Measurements from ENCODE around the gene TMEM255B. TPM values are rescaled to one million over a fixed set of nuclear protein-coding genes. Genes with fewer than 3 reads are reported as not detected.

The TMEM255B gene
- total RNA-seq, 1 experiment from 2014 or later = 0.86 TPM

GRCh38 chr13:113846636-113847318 lies 87.8 kb downstream of the TMEM255B start:
- Histone ChIP-seq H3K27ac (ENCODE audit: low read length) (no peak overlapping the region), H4K20me1 (ENCODE audit: insufficient read depth, low read depth, low read length) (peaks cover 13% of the 10 kb centered on the region; the same call in 1 of the 2 replicates), H2AFZ (ENCODE audit: low read length) (no peak overlapping the region), H3K36me3 (ENCODE audit: insufficient read depth, low read length) (no peaks in the 10 kb centered on the region), H3K9me3 (ENCODE audit: low read length) (no peaks in the 10 kb centered on the region), H3K9ac (ENCODE audit: low read length) (no peak overlapping the region), H3K9me2 (replicated peaks; ENCODE audit: insufficient read depth, low read length) (no peaks in the 10 kb centered on the region), H3K4me1 (ENCODE audit: low read length) (no peaks in the 10 kb centered on the region), H3K4me2 (ENCODE audit: low read depth, low read length, poor library complexity, severe bottlenecking) (no peak overlapping the region), H3K27me3 (ENCODE audit: low read length) (no peaks in the 10 kb centered on the region; the same call in 1 of the 2 replicates), H3K4me3 (ENCODE audit: low read length) (no peak overlapping the region), H3K79me2 (ENCODE audit: low read length) (no peaks in the 10 kb centered on the region)
- no peak for DNase-seq

- H3K79me2 ChIP-seq (ENCODE audit: low read length) = no peaks in the 10 kb centered on the region
- DNase-seq = no peak
Measured at GRCh38 chr13:113848020-113848419, 89.0 kb downstream of the TMEM255B start.

DNA sequence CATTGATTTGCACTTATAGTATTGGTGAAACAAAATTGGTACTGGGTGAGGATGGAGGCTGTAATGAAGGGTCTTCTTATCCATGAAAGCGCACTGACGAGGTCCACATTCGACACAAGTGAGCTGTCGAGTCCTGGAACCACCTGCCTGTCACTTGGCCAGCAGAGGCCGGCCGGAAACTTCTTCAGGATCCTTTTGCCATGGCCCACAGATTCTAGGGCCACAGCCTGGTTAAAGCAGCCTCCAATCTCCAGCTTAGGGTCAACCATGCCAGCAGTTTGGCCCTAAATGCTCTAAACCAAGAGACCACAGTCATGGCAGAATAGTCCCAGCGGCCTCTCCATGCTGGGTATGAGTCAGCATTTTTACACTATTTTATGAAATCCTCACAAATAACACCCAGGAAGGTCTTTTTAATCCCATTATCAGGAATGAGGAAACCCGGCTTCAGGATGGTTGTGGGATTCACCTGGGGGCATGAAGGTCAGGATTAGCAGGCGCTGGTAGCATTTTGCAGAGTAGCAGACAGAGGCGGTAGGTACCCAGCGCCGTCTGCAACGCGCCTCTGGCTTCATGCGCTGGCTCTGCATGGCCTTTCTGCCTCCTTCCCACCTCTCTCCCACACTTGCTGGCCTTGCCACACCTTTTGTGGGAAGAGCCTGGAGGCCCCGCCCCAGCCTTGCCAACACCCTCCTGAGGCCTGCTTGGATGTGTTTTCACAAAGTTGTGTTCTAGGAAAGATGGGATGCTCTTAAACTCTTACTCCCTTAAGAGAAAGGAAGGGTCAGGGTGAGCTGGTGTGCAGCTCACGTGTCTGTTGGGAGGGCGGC lies 89.6 kb downstream of the TMEM255B start:
- no peak overlapping the region for H3K9ac ChIP-seq (ENCODE audit: low read length)
- no peaks in the 10 kb centered on the region for H3K9me3 ChIP-seq (ENCODE audit: low read length)

More at GRCh38 chr13:113848020-113848419, 89.0 kb downstream of the TMEM255B start:
- no peak overlapping the region for H2AFZ ChIP-seq (ENCODE audit: low read length)
- H3K9ac ChIP-seq (ENCODE audit: low read length) = no peak overlapping the region
- no peaks in the 10 kb centered on the region for H3K4me1 ChIP-seq (ENCODE audit: low read length)
- H4K20me1 ChIP-seq (ENCODE audit: insufficient read depth, low read depth, low read length) = peaks cover 8% of the 10 kb centered on the region; the same call in 1 of the 2 replicates
- no peaks in the 10 kb centered on the region; the same call in 1 of the 2 replicates for H3K27me3 ChIP-seq (ENCODE audit: low read length)
- no peak overlapping the region for H3K27ac ChIP-seq (ENCODE audit: low read length)
- no peaks in the 10 kb centered on the region for H3K36me3 ChIP-seq (ENCODE audit: insufficient read depth, low read length)
- H3K4me2 ChIP-seq (ENCODE audit: low read depth, low read length, poor library complexity, severe bottlenecking) = no peak overlapping the region
- no peaks in the 10 kb centered on the region for H3K9me2 ChIP-seq (replicated peaks; ENCODE audit: insufficient read depth, low read length)
- H3K4me3 ChIP-seq (ENCODE audit: low read length) = no peak overlapping the region
- H3K9me3 ChIP-seq (ENCODE audit: low read length) = no peaks in the 10 kb centered on the region

DNA sequence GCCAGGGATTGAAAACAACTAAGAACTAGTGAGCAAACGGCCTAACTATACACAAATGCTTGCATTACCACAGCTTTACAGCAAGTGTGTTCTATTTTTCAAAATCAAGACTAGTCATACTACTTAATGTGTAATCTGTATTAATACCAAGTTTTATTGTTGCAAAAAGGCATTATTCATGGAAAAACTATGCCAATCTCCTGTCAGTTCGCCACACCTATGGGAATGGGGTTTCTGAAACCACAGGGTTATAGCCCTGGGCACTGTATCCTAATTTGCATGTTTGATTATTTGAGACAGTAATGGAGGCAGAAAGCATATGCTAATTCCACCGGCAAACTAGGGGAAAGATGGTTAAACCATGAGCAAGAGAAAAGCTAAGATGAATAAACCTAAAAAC lies 90.5 kb downstream of the TMEM255B start:
- no peak overlapping the region for H3K27ac ChIP-seq (ENCODE audit: low read length)
- H3K4me2 ChIP-seq (ENCODE audit: low read depth, low read length, poor library complexity, severe bottlenecking) = no peak overlapping the region
- H3K79me2 ChIP-seq (ENCODE audit: low read length) = no peaks in the 10 kb centered on the region
- no peaks in the 10 kb centered on the region for H3K9me2 ChIP-seq (replicated peaks; ENCODE audit: insufficient read depth, low read length)
- DNase-seq = no peak
- no peaks in the 10 kb centered on the region for H3K9me3 ChIP-seq (ENCODE audit: low read length)
- H2AFZ ChIP-seq (ENCODE audit: low read length) = no peak overlapping the region
- H3K4me3 ChIP-seq (ENCODE audit: low read length) = no peak overlapping the region
- no peaks in the 10 kb centered on the region for H3K4me1 ChIP-seq (ENCODE audit: low read length)
- 0 out of 2 replicates have a peak, but pooled peaks cover 3% of the 10 kb centered on the region for H4K20me1 ChIP-seq (ENCODE audit: insufficient read depth, low read depth, low read length)
- no peak overlapping the region for H3K9ac ChIP-seq (ENCODE audit: low read length)
- no peaks in the 10 kb centered on the region; the same call in 1 of the 2 replicates for H3K27me3 ChIP-seq (ENCODE audit: low read length)
- H3K36me3 ChIP-seq (ENCODE audit: insufficient read depth, low read length) = no peaks in the 10 kb centered on the region

More for the DNA sequence above, 89.6 kb downstream of the TMEM255B start:
- no peaks in the 10 kb centered on the region for H3K4me1 ChIP-seq (ENCODE audit: low read length)
- H3K79me2 ChIP-seq (ENCODE audit: low read length) = no peaks in the 10 kb centered on the region
- H3K27me3 ChIP-seq (ENCODE audit: low read length) = no peaks in the 10 kb centered on the region; the same call in 1 of the 2 replicates
- no peak for DNase-seq
- H3K9me2 ChIP-seq (replicated peaks; ENCODE audit: insufficient read depth, low read length) = no peaks in the 10 kb centered on the region
- H2AFZ ChIP-seq (ENCODE audit: low read length) = no peak overlapping the region
- no peaks in the 10 kb centered on the region for H3K36me3 ChIP-seq (ENCODE audit: insufficient read depth, low read length)
- H3K27ac ChIP-seq (ENCODE audit: low read length) = no peak overlapping the region
- H4K20me1 ChIP-seq (ENCODE audit: insufficient read depth, low read depth, low read length) = peaks cover 7% of the 10 kb centered on the region; the same call in 1 of the 2 replicates
- H3K4me2 ChIP-seq (ENCODE audit: low read depth, low read length, poor library complexity, severe bottlenecking) = no peak overlapping the region
- H3K4me3 ChIP-seq (ENCODE audit: low read length) = no peak overlapping the region

DNA sequence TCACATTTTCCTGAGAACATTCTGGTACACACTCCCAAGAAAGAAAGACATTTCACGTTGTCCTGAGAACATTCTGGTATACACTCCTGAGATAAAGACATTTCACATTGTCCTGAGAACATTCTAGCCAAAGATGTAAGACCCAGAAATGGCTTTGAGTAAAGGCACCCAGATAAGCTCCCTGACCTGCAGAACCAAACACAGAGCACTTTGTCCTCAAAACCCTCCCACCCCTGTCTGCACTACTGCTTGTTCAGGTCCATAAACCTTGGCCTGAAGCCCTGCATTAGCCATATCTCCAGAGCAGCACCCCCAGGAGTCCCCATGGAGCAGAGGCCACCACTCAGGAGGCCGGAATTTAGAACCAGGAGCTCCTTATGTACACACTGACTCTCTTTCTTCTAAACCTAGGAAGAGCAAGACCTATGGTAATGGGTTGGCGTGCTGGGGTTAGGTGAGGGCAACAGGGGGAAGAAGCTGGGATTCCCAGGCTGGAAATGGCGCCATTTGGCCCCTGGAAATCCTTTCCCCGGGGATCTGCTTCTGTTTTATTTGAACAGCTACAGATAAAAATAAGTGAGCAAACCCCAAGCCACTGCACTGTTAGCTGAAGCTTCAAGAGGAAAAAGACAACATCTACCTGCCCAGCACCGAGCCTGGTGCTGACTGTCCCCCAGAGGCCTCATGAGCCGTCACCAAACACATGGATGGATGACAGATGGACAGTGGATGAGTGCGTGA lies 91.1 kb downstream of the TMEM255B start:
- H3K9ac ChIP-seq (ENCODE audit: low read length) = no peak overlapping the region
- no peaks in the 10 kb centered on the region for H3K36me3 ChIP-seq (ENCODE audit: insufficient read depth, low read length)
- H2AFZ ChIP-seq (ENCODE audit: low read length) = no peak overlapping the region
- no peaks in the 10 kb centered on the region for H3K79me2 ChIP-seq (ENCODE audit: low read length)
- no peak for DNase-seq
- H3K4me3 ChIP-seq (ENCODE audit: low read length) = no peak overlapping the region
- no peak overlapping the region for H3K27ac ChIP-seq (ENCODE audit: low read length)
- H3K9me3 ChIP-seq (ENCODE audit: low read length) = no peaks in the 10 kb centered on the region
- no peaks in the 10 kb centered on the region; the same call in 1 of the 2 replicates for H3K27me3 ChIP-seq (ENCODE audit: low read length)
- H3K9me2 ChIP-seq (replicated peaks; ENCODE audit: insufficient read depth, low read length) = no peaks in the 10 kb centered on the region
- no peak overlapping the region for H3K4me2 ChIP-seq (ENCODE audit: low read depth, low read length, poor library complexity, severe bottlenecking)
- 0 out of 2 replicates have a peak, but pooled peaks cover 3% of the 10 kb centered on the region for H4K20me1 ChIP-seq (ENCODE audit: insufficient read depth, low read depth, low read length)
- H3K4me1 ChIP-seq (ENCODE audit: low read length) = no peaks in the 10 kb centered on the region

DNA sequence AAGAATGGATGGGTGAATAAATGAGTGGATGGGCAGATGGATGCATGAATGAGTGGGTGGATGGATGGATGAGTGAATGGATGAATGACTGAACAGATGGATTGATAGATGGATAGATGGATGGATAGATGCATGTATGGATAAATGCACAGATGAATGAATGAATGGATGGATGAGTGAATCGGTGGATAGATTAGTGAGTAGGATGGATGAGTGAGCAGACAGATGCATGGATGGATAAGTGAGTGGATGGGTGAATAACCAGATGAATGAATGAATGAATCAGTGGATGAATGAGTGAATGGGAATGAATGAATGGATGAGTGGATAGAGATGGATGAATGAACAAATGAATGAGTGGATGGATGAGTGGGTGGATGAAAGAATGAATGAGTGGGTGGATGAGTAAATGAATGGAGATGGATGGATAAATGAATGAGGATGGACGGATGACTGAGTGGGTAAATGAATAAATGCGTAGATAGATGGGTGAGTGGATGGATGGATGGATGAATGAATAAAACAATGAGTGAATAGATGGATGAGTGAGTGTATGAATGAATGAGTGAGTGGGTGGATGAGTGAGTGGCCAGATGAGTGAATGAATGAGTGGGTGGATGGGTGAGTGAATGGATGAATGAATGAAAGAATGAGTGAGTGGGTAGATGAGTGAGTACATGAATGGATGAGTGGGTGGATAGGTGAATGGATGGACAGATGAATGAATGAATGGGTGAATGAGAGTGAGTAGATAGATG lies 91.9 kb downstream of the TMEM255B start:
- Histone ChIP-seq H3K9me2 (replicated peaks; ENCODE audit: insufficient read depth, low read length) (no peaks in the 10 kb centered on the region), H3K4me1 (ENCODE audit: low read length) (no peaks in the 10 kb centered on the region), H3K9me3 (ENCODE audit: low read length) (no peaks in the 10 kb centered on the region), H3K4me3 (ENCODE audit: low read length) (no peak overlapping the region), H3K36me3 (ENCODE audit: insufficient read depth, low read length) (no peaks in the 10 kb centered on the region), H2AFZ (ENCODE audit: low read length) (no peak overlapping the region), H3K27ac (ENCODE audit: low read length) (no peak overlapping the region), H3K79me2 (ENCODE audit: low read length) (no peaks in the 10 kb centered on the region), H3K9ac (ENCODE audit: low read length) (no peak overlapping the region), H3K4me2 (ENCODE audit: low read depth, low read length, poor library complexity, severe bottlenecking) (no peak overlapping the region), H4K20me1 (ENCODE audit: insufficient read depth, low read depth, low read length) (0 out of 2 replicates have a peak, but pooled peaks cover 3% of the 10 kb centered on the region), H3K27me3 (ENCODE audit: low read length) (no peaks in the 10 kb centered on the region; the same call in 1 of the 2 replicates)
- no peak for DNase-seq

DNA sequence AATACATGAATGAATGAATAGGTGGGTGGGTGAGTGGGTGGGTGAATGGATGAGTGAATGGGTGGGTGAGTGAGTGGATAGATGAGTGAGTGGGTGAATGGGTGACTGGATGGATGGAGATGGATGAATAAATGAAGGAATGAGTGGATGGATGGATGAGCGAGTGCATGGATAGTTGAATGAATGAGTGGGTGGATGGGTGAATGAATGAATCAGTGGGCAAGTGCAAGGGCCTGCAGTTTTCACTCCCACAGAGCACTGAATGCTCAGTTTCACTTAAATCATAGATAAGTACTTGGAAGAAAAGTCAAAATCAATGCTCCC lies 92.4 kb downstream of the TMEM255B start:
- H3K36me3 ChIP-seq (ENCODE audit: insufficient read depth, low read length) = no peaks in the 10 kb centered on the region
- no peak overlapping the region for H3K9ac ChIP-seq (ENCODE audit: low read length)
- no peaks in the 10 kb centered on the region for H3K9me2 ChIP-seq (replicated peaks; ENCODE audit: insufficient read depth, low read length)
- no peaks in the 10 kb centered on the region for H3K79me2 ChIP-seq (ENCODE audit: low read length)
- H2AFZ ChIP-seq (ENCODE audit: low read length) = no peak overlapping the region
- H3K9me3 ChIP-seq (ENCODE audit: low read length) = no peaks in the 10 kb centered on the region
- no peak overlapping the region for H3K4me2 ChIP-seq (ENCODE audit: low read depth, low read length, poor library complexity, severe bottlenecking)
- no peak for DNase-seq
- H3K27me3 ChIP-seq (ENCODE audit: low read length) = no peaks in the 10 kb centered on the region; the same call in 1 of the 2 replicates
- H3K4me3 ChIP-seq (ENCODE audit: low read length) = no peak overlapping the region
- H3K4me1 ChIP-seq (ENCODE audit: low read length) = no peaks in the 10 kb centered on the region
- H4K20me1 ChIP-seq (ENCODE audit: insufficient read depth, low read depth, low read length) = 0 out of 2 replicates have a peak, but pooled peaks cover 3% of the 10 kb centered on the region
- no peak overlapping the region for H3K27ac ChIP-seq (ENCODE audit: low read length)

Measured in Karpas-422 (cell line).